ENCODE results near the gene POC1A.

DNA sequence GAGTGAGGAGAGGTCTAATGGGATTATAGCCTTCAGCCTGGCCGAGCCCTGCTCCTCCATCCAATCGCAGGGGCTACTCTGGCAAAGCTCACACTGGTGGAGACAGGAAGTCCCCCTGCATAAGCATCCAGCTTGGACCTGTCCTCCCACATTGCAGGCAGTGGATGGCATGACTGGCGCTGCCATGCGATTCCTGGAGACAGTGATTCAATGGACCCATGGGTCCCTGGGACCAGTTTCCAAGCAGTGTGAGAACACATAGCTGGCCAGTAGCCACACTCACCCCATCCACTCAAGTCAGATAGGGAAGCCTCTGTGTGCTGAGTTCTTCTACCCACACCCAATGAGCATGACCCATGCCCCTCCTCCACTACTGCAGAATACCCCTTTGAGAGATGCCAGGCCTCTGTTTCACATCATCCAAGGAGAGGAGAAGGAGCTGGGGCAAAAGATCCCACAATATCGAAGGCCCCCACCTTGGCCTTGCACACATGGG is 18.1 kb upstream of the POC1A start:
- no peak for TF ChIP-seq SUZ12 (IDR thresholded peaks at IDR 0.05; ENCODE audit: extremely low read depth, insufficient read depth, insufficient read length)
- TF ChIP-seq YY1 (IDR thresholded peaks at IDR 0.05; ENCODE audit: insufficient read depth, insufficient read length): no peak

All from NT2/D1 (cell line).